ENCODE measurements around the gene CPNE9.

CPNE9 gene

GRCh38 chr3:9743548-9743947 is 39.9 kb downstream of the CPNE9 start:
- H3K9me2 ChIP-seq (ENCODE audit: low read depth, low read length): no peaks in the 10 kb centered on the region
- no peaks in the 10 kb centered on the region for H3K79me2 ChIP-seq (ENCODE audit: insufficient read depth, low read length)
- H3K9me3 ChIP-seq (ENCODE audit: low read length): no peaks in the 10 kb centered on the region
- H3K9ac ChIP-seq (ENCODE audit: low read length): no peak overlapping the region
- H3K27ac ChIP-seq (ENCODE audit: low read depth, low read length, poor library complexity, severe bottlenecking): no peak overlapping the region
- no peak overlapping the region for H3K4me3 ChIP-seq (ENCODE audit: low read depth, low read length, poor library complexity, severe bottlenecking)
- no peak overlapping the region for H2AFZ ChIP-seq (ENCODE audit: low read length)
- H3K36me3 ChIP-seq (ENCODE audit: insufficient read depth, low read length): peaks cover 94% of the 10 kb centered on the region
- no peaks in the 10 kb centered on the region for H3K4me1 ChIP-seq (ENCODE audit: insufficient read depth, low read length, severe bottlenecking)
- no peaks in the 10 kb centered on the region for H4K20me1 ChIP-seq (ENCODE audit: insufficient read depth, low read length)
- 0 out of 2 replicates have a peak, but pooled peaks cover 3% of the 10 kb centered on the region for H3F3A ChIP-seq (ENCODE audit: insufficient read depth, low read length)
- H3K27me3 ChIP-seq (ENCODE audit: insufficient read depth, low read length): no peaks in the 10 kb centered on the region
- H3K4me2 ChIP-seq (ENCODE audit: low read length): no peak overlapping the region
- TF ChIP-seq EZH2 (IDR thresholded peaks at IDR 0.05; ENCODE audit: borderline replicate concordance, low read length): no peak
- no peak for TF ChIP-seq CTCF (IDR thresholded peaks at IDR 0.05; ENCODE audit: low read length)

- no peaks in the 10 kb centered on the region for H3K79me2 ChIP-seq (ENCODE audit: insufficient read depth, low read length)
Observed at GRCh38 chr3:9744162-9744561, 40.5 kb downstream of the CPNE9 start.

GRCh38 chr3:9745521-9745920 is 41.9 kb downstream of the CPNE9 start:
- TF ChIP-seq EZH2 (IDR thresholded peaks at IDR 0.05; ENCODE audit: borderline replicate concordance, low read length) (no peak), CTCF (IDR thresholded peaks at IDR 0.05; ENCODE audit: low read length) (no peak)
- no peak overlapping the region for H3K9ac ChIP-seq (ENCODE audit: low read length)
- no peak overlapping the region for H3K4me3 ChIP-seq (ENCODE audit: low read depth, low read length, poor library complexity, severe bottlenecking)
- no peak overlapping the region for H3K4me2 ChIP-seq (ENCODE audit: low read length)
- H2AFZ ChIP-seq (ENCODE audit: low read length): no peak overlapping the region
- H3K27me3 ChIP-seq (ENCODE audit: insufficient read depth, low read length): no peaks in the 10 kb centered on the region
- no peak overlapping the region for H3K27ac ChIP-seq (ENCODE audit: low read depth, low read length, poor library complexity, severe bottlenecking)
- H4K20me1 ChIP-seq (ENCODE audit: insufficient read depth, low read length): no peaks in the 10 kb centered on the region
- H3K79me2 ChIP-seq (ENCODE audit: insufficient read depth, low read length): 0 out of 2 replicates have a peak, but pooled peaks cover 3% of the 10 kb centered on the region
- H3K9me2 ChIP-seq (ENCODE audit: low read depth, low read length): no peaks in the 10 kb centered on the region
- no peaks in the 10 kb centered on the region for H3K9me3 ChIP-seq (ENCODE audit: low read length)
- 0 out of 2 replicates have a peak, but pooled peaks cover 3% of the 10 kb centered on the region for H3F3A ChIP-seq (ENCODE audit: insufficient read depth, low read length)
- H3K4me1 ChIP-seq (ENCODE audit: insufficient read depth, low read length, severe bottlenecking): peaks cover 8% of the 10 kb centered on the region
- H3K36me3 ChIP-seq (ENCODE audit: insufficient read depth, low read length): peaks cover 79% of the 10 kb centered on the region

More at GRCh38 chr3:9744162-9744561, 40.5 kb downstream of the CPNE9 start:
- Histone ChIP-seq H3K9ac (ENCODE audit: low read length) (no peak overlapping the region), H3K9me2 (ENCODE audit: low read depth, low read length) (no peaks in the 10 kb centered on the region), H3K9me3 (ENCODE audit: low read length) (no peaks in the 10 kb centered on the region), H2AFZ (ENCODE audit: low read length) (no peak overlapping the region), H4K20me1 (ENCODE audit: insufficient read depth, low read length) (no peaks in the 10 kb centered on the region), H3F3A (ENCODE audit: insufficient read depth, low read length) (0 out of 2 replicates have a peak, but pooled peaks cover 3% of the 10 kb centered on the region), H3K27me3 (ENCODE audit: insufficient read depth, low read length) (no peaks in the 10 kb centered on the region), H3K4me2 (ENCODE audit: low read length) (no peak overlapping the region), H3K27ac (ENCODE audit: low read depth, low read length, poor library complexity, severe bottlenecking) (no peak overlapping the region), H3K4me1 (ENCODE audit: insufficient read depth, low read length, severe bottlenecking) (peaks cover 3% of the 10 kb centered on the region), H3K4me3 (ENCODE audit: low read depth, low read length, poor library complexity, severe bottlenecking) (no peak overlapping the region), H3K36me3 (ENCODE audit: insufficient read depth, low read length) (peaks cover 90% of the 10 kb centered on the region)
- TF ChIP-seq EZH2 (IDR thresholded peaks at IDR 0.05; ENCODE audit: borderline replicate concordance, low read length): no peak
- TF ChIP-seq CTCF (IDR thresholded peaks at IDR 0.05; ENCODE audit: low read length): no peak
